WTC11 (cell line): Measurements from ENCODE around the gene DHDH.

Experiments used
- CBFB ChIP-seq: sonication (generic); formaldehyde crosslinking; IDR thresholded peaks from 2 replicates; pipeline ENCODE4 v1.8.1; 2022; ENCODE audit warnings: mild to moderate bottlenecking, low read depth, missing genetic modification reagents
- E2F4 ChIP-seq: sonication (generic); formaldehyde crosslinking; IDR thresholded peaks from 2 replicates; pipeline ENCODE4 v1.8.1; 2022; ENCODE audit warnings: low read depth, mild to moderate bottlenecking, moderate library complexity, missing genetic modification reagents, borderline replicate concordance
- EMX1 ChIP-seq: fragments of 250-450 bp; sonication (Bioruptor Pico); IDR thresholded peaks from 2 replicates; pipeline ENCODE4 v1.8.0; 2021; ENCODE audit warnings: mild to moderate bottlenecking
- MXD4 ChIP-seq: fragments of 250-450 bp; sonication (Bioruptor Pico); IDR thresholded peaks from 2 replicates; pipeline ENCODE4 v1.8.0; 2021; ENCODE audit warnings: mild to moderate bottlenecking, moderate library complexity, borderline replicate concordance
- MYBL2 ChIP-seq: sonication (generic); formaldehyde crosslinking; IDR thresholded peaks from 2 replicates; pipeline ENCODE4 v1.8.1; 2023; ENCODE audit warnings: mild to moderate bottlenecking, moderate library complexity, missing genetic modification reagents
- NR3C1 ChIP-seq: sonication (generic); formaldehyde crosslinking; conservative IDR thresholded peaks from 2 replicates; pipeline ENCODE4 v1.8.1; 2023; ENCODE audit warnings: low read depth, mild to moderate bottlenecking, missing genetic modification reagents
- ZNF396 ChIP-seq: fragments of 250-450 bp; sonication (Bioruptor Pico); IDR thresholded peaks from 2 replicates; pipeline ENCODE4 v1.8.0; 2021; ENCODE audit warnings: mild to moderate bottlenecking, moderate library complexity, borderline replicate concordance
- TF ChIP-seq, protein P1 (sequence below): fragments of 200-600 bp; IDR thresholded peaks from 2 replicates; pipeline ENCODE4 v1.8.0; 2022; ENCODE audit warnings: antibody characterized with exemption
- TF ChIP-seq, protein P2 (sequence below): sonication (generic); formaldehyde crosslinking; IDR thresholded peaks from 2 replicates; pipeline ENCODE4 v1.8.1; 2023; ENCODE audit warnings: mild to moderate bottlenecking, missing genetic modification reagents, borderline replicate concordance
- TF ChIP-seq, protein P3 (sequence below): sonication (generic); formaldehyde crosslinking; IDR thresholded peaks from 2 replicates; pipeline ENCODE4 v1.8.0; 2023; ENCODE audit warnings: missing genetic modification reagents, mild to moderate bottlenecking, borderline replicate concordance
- TF ChIP-seq, protein P4 (sequence below): sonication (generic); formaldehyde crosslinking; IDR thresholded peaks from 2 replicates; pipeline ENCODE4 v1.8.1; 2023; ENCODE audit warnings: mild to moderate bottlenecking, missing genetic modification reagents, moderate library complexity
- TF ChIP-seq, protein P5 (sequence below): sonication (generic); formaldehyde crosslinking; IDR thresholded peaks from 2 replicates; pipeline ENCODE4 v1.8.0; 2022; ENCODE audit warnings: mild to moderate bottlenecking, missing genetic modification reagents
- TF ChIP-seq, protein P6 (sequence below): sonication (generic); formaldehyde crosslinking; IDR thresholded peaks from 2 replicates; pipeline ENCODE4 v1.8.1; 2022; ENCODE audit warnings: mild to moderate bottlenecking, moderate library complexity, missing genetic modification reagents

- TF ChIP-seq, protein P1, sequence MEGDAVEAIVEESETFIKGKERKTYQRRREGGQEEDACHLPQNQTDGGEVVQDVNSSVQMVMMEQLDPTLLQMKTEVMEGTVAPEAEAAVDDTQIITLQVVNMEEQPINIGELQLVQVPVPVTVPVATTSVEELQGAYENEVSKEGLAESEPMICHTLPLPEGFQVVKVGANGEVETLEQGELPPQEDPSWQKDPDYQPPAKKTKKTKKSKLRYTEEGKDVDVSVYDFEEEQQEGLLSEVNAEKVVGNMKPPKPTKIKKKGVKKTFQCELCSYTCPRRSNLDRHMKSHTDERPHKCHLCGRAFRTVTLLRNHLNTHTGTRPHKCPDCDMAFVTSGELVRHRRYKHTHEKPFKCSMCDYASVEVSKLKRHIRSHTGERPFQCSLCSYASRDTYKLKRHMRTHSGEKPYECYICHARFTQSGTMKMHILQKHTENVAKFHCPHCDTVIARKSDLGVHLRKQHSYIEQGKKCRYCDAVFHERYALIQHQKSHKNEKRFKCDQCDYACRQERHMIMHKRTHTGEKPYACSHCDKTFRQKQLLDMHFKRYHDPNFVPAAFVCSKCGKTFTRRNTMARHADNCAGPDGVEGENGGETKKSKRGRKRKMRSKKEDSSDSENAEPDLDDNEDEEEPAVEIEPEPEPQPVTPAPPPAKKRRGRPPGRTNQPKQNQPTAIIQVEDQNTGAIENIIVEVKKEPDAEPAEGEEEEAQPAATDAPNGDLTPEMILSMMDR, result no peak
- TF ChIP-seq, protein P2, sequence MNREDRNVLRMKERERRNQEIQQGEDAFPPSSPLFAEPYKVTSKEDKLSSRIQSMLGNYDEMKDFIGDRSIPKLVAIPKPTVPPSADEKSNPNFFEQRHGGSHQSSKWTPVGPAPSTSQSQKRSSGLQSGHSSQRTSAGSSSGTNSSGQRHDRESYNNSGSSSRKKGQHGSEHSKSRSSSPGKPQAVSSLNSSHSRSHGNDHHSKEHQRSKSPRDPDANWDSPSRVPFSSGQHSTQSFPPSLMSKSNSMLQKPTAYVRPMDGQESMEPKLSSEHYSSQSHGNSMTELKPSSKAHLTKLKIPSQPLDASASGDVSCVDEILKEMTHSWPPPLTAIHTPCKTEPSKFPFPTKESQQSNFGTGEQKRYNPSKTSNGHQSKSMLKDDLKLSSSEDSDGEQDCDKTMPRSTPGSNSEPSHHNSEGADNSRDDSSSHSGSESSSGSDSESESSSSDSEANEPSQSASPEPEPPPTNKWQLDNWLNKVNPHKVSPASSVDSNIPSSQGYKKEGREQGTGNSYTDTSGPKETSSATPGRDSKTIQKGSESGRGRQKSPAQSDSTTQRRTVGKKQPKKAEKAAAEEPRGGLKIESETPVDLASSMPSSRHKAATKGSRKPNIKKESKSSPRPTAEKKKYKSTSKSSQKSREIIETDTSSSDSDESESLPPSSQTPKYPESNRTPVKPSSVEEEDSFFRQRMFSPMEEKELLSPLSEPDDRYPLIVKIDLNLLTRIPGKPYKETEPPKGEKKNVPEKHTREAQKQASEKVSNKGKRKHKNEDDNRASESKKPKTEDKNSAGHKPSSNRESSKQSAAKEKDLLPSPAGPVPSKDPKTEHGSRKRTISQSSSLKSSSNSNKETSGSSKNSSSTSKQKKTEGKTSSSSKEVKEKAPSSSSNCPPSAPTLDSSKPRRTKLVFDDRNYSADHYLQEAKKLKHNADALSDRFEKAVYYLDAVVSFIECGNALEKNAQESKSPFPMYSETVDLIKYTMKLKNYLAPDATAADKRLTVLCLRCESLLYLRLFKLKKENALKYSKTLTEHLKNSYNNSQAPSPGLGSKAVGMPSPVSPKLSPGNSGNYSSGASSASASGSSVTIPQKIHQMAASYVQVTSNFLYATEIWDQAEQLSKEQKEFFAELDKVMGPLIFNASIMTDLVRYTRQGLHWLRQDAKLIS (CRISPR knock-in tag), result no peak
- TF ChIP-seq E2F4 (CRISPR knock-in tag) (no peak), ZNF396 (no peak), NR3C1 (CRISPR knock-in tag) (no peak), MXD4 (CRISPR knock-in tag) (no peak), EMX1 (CRISPR knock-in tag) (no peak), CBFB (no peak), MYBL2 (CRISPR knock-in tag) (no peak)
- TF ChIP-seq, protein P3, sequence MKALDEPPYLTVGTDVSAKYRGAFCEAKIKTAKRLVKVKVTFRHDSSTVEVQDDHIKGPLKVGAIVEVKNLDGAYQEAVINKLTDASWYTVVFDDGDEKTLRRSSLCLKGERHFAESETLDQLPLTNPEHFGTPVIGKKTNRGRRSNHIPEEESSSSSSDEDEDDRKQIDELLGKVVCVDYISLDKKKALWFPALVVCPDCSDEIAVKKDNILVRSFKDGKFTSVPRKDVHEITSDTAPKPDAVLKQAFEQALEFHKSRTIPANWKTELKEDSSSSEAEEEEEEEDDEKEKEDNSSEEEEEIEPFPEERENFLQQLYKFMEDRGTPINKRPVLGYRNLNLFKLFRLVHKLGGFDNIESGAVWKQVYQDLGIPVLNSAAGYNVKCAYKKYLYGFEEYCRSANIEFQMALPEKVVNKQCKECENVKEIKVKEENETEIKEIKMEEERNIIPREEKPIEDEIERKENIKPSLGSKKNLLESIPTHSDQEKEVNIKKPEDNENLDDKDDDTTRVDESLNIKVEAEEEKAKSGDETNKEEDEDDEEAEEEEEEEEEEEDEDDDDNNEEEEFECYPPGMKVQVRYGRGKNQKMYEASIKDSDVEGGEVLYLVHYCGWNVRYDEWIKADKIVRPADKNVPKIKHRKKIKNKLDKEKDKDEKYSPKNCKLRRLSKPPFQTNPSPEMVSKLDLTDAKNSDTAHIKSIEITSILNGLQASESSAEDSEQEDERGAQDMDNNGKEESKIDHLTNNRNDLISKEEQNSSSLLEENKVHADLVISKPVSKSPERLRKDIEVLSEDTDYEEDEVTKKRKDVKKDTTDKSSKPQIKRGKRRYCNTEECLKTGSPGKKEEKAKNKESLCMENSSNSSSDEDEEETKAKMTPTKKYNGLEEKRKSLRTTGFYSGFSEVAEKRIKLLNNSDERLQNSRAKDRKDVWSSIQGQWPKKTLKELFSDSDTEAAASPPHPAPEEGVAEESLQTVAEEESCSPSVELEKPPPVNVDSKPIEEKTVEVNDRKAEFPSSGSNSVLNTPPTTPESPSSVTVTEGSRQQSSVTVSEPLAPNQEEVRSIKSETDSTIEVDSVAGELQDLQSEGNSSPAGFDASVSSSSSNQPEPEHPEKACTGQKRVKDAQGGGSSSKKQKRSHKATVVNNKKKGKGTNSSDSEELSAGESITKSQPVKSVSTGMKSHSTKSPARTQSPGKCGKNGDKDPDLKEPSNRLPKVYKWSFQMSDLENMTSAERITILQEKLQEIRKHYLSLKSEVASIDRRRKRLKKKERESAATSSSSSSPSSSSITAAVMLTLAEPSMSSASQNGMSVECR (CRISPR knock-in tag), result no peak
- TF ChIP-seq, protein P4, sequence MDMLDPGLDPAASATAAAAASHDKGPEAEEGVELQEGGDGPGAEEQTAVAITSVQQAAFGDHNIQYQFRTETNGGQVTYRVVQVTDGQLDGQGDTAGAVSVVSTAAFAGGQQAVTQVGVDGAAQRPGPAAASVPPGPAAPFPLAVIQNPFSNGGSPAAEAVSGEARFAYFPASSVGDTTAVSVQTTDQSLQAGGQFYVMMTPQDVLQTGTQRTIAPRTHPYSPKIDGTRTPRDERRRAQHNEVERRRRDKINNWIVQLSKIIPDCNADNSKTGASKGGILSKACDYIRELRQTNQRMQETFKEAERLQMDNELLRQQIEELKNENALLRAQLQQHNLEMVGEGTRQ (CRISPR knock-in tag), result no peak
- TF ChIP-seq, protein P5, sequence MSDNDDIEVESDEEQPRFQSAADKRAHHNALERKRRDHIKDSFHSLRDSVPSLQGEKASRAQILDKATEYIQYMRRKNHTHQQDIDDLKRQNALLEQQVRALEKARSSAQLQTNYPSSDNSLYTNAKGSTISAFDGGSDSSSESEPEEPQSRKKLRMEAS (CRISPR knock-in tag), result no peak
- TF ChIP-seq, protein P6, sequence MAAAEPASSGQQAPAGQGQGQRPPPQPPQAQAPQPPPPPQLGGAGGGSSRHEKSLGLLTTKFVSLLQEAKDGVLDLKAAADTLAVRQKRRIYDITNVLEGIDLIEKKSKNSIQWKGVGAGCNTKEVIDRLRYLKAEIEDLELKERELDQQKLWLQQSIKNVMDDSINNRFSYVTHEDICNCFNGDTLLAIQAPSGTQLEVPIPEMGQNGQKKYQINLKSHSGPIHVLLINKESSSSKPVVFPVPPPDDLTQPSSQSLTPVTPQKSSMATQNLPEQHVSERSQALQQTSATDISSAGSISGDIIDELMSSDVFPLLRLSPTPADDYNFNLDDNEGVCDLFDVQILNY (CRISPR knock-in tag), result no peak
Measured at GRCh38 chr19:48950830-48951519, 17.5 kb downstream of the DHDH start.
